HG03066 (cell line): ENCODE data around the gene ABI3.

Experiments used
- ATAC-seq: cut with Tn5 transposase; IDR thresholded peaks from one replicate; pipeline ENCODE4 v1.9.1; 2021; ENCODE audit warnings: low read depth; ENCODE audit not compliant: unreplicated experiment

ABI3 gene

DNA sequence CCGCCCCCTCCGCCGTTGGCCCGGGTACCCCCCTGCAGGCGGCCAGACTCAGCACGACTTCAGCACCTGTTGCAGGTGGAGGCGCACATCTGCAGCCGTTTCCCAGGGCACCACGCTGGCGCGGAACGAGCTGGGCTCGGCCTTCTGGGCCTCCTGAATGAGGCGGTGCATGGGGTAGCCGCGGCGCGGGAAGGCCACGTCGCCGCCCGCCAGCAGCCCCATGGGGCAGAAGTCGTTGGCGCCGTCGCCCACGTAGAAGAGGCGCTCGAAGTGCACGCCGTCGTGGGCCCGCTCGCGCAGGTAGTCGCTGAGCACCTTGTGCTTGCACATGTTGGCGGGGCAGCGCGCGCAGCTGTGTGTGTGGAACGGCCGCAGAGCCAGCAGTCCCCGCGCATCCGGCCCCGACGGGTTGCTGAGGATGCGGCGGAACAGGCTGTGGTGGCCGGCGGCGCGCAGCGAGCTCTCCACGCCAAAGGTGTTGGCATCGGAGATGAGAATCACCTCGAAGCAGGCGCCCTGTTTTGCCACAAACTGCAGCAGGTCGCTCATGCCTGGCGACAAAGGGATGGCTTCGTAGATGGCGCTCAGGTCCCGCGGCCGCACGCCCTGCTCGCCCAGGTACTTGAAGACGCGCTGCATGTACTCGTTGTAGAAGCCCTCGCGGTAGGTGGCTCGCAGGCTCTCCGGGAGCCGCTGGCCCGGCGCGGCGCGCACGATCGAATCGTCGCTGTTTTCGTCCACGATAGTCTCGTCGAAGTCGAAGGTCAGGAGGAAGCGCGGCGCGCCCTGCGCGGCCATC, 13.9 kb downstream of the ABI3 start:
- ATAC-seq: no peak

DNA sequence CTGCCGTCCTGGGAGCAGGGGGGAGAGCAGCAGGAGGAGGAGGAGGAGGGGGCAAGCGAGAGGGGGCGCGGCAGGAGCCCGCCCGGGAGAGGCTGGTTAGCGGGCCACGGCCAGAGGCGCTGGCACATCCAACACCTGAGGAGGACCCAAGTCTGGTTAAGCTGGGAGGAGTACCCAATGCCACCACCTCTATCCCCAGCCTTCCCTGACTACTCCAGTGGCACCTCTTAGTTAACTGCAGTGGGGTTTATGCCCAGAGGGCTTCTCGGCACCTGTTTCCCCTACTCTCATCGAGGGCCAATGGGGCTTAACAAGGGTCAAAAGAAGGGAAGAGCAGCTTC, 14.5 kb downstream of the ABI3 start:
- ATAC-seq: no peak

DNA sequence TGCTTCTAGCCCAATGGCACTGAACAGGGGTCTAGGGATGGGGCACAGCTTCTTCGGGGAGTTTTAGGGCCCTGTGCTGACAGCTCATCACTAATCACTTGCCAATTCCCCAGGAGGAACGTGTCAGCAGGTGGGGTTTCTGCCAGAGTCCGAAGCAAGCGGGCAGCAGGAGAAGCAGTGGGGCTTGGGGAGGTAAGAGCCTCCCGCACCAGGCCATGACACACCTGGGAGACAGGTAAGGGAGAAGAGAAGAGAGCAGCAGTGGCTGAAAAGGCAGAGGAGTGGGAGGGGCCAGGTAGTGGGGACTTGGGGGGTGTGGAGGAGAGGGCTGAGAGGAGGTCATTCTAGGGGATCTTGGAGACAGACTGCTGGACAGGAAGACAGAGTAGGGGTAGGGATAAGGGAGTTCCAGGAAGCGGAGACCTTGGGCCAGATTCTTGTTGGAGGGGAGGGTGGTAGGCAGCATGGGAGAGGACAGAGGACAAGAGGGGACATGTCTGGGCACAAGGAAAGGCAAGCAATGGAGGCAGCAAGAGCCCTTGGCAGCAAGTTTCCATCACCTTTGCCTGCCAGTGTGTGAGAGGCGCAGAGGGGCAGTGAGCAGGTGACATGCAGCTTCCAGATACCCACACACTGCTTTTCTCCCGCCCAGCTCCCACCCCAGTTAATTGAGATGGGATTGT, 15.2 kb downstream of the ABI3 start:
- ATAC-seq: no peak

DNA sequence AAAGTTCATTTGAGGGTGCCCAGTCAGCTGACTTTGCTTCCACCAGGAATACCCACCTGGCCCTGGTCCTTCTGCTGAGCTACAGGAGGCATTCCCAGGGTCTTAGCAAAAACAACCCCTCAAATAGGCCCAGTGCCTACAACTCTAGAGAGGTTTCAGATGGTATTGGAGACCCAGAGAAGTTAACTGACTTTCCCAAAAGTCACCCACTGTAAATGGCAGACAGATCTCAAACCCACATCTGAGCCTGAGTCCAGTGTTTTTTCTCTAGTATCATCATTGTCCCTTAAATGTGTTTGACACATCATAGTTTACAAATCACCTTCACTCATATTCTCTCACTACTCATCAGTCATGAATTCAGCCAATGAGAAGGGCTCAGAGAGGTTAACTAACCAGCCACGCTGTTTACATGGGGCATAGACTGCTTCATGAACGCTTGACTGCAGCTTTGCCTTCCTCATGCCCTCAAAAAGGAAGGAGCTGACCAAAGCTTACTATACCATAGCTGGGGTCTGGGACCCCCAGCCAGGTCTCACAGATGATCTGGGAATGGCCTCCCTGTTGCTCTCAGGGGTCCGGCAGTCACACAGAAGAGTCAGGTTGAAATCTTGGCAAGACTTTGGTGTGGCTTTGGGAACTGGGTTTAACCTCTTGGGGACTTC, 16.4 kb downstream of the ABI3 start:
- no peak for ATAC-seq

DNA sequence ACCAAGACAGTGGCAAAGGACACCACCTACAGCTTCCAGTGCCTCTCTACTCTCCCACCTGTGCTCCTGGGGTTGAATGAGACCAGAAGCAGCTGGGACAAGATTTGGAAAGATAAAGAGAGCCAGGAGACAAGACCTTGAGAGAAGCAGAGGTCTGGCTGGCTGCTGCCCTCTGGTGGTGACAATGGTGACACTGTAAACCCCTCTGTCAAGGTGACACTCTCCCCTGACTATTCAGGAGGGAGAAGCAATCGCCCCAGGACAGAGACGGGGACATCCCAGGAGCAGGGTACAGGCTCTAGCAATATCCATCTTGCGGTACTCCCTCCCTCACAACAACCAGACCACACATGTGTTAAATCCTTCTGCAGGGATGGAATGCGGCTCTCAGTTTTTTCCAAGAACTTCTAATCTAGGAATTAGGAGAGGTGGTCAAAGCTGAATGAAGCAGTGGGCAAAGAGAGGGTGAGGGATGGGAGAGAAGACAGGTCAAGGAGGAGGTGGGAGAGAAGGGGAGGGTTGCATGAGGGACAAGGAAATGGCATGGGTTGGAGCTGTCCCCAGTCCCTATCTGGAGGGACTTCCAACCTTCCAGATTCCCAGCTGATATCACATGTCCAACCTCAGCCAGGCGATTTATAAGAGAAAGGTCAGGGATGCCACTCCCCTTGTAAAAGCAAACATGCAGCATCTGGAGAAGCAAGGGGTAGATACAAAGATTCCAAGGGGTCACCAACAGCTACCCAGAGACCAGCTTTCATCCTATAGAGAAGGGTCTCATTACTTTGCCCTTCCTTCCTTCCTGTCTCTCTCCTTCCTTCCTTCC, 17.1 kb downstream of the ABI3 start:
- no peak for ATAC-seq

DNA sequence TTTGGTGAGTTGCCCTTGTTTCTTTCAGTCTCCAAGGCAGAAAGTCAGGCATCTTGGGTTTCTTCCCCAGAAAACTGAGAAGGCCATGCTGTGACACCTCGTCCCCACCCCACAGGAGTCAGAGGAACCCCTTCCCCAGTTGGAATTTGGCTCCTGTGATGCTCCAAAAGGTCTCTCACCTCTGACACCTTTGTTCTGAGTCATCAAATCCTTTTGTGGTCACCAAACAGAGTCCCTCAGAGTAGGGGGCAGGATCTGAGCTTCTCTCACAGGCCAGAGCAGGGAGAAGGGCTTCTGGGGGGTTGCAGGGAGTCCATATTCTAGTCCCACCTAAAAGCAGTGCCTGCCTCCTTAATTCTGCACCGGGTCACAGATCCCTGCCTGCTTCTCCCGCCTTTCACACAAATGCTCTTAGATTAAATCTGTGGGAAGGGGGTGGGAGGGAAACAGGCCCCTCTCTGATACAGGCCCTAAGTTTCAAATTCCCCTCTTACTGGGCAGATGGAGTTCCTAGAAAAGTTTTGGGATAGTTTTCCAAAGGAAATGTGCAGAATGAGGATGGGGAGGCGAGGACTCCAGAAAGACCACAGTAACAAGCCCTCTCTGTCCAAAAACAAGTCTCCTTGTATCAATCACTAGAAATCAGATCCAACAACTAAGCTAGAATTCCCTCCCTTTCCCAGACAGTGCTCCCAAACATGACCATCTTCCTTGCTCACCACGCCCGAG, 18.7 kb downstream of the ABI3 start:
- no peak for ATAC-seq

DNA sequence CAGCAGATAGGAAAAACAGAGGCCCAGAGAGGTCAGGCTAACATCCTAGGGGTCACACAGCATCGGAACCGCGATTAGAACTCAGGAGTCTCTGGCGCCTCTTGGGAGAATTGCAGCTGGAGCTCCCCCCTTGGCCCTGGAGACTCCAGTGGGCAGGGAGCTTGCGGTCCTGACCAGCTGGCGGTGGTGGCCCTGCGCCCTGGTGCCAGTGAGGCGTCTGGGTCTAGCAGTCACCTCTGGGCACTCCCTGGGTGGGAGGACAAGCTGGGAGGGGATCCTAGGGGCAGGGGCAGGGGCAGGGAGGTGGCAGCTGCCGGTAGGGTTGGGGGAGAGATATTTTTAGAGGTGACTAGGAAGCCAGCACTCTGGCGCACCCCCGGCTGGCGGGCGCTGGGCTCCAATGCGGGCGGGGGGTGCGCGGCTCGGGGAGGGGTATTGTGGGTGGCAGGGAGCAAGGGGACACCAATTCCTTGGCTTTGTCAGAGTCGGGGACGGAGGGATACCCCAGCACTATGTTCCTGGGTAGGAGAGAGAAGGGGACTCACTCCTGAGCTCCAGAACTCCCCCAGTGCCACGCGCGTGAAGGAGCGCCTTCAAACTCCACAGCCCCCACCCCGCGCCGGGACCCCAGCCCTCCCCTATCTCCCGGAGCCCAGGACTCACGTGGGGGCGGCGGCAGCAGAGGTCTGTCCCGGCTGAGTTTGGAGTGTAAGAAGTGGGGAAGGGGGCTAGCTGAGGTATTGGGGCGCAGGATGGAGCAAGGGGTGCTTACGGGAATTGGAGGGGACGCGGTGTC, 19.5 kb downstream of the ABI3 start:
- ATAC-seq: no peak

DNA sequence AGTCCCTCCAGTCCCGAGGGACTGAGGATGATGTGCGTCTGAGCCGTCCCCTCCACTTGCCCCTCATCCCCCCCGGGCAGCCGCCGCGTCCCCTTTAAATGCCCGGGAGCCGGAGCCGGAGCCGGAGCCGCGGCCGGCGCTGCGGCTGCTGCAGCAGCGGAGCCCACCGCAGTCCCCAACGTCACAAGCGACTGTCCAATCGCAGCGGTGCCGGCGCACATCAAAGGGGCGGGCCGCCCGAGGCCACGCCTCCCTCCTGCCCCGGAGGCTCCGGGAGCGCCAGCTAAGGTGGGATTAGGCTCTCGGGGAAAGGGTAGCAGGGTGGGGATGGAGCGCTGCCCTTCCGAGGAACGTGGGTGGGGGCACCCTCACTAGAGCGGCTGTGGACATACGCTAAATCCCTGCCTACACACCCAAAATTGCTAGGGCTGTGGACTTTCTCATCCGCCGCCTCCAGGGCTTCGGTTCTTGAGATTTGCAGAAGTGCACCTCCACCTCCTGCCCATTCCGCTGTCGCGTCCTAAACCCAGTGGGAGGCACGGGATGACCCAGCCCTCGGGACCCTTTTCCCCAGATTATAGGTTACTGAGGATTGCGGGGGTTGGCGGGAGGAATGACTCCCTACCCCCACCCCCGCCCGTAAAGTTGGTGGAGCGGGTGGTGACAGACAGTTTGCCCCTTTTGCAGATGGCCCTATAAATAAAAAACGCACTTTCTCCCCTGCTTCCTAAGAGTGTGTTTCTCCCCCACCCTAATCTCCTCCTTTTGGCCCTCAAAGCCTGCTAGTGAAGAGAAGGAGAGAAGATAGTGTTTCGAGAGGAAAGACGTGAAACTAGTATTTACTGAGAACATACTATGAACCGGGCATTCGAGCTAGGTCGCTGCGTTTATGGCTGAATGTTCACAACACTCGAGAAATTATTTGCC, 20.4 kb downstream of the ABI3 start, which contains the start of gene PHOSPHO1:
PHOSPHO1 (minus strand) TSS at position 152 of the 927 bp plus-strand sequence. CDS start 4,096 bp downstream, outside the sequence.
- ATAC-seq: peak; percentile 87

DNA sequence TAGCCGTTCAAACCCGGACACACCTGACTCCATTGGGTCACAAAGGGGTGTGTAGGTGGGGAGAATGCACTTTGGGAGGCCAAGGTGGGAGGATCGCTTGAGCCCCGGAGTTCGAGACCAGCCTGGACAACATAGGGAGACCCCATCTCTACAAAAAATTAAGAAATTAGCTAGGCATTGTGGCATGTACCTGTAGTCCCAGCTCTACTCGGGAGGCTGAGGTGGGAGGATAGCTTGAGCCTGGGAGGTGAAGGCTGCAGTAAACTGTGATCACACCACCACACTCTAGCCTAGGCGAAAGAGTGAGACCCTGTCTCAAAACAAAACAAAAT, 21.0 kb downstream of the ABI3 start:
- no peak for ATAC-seq

DNA sequence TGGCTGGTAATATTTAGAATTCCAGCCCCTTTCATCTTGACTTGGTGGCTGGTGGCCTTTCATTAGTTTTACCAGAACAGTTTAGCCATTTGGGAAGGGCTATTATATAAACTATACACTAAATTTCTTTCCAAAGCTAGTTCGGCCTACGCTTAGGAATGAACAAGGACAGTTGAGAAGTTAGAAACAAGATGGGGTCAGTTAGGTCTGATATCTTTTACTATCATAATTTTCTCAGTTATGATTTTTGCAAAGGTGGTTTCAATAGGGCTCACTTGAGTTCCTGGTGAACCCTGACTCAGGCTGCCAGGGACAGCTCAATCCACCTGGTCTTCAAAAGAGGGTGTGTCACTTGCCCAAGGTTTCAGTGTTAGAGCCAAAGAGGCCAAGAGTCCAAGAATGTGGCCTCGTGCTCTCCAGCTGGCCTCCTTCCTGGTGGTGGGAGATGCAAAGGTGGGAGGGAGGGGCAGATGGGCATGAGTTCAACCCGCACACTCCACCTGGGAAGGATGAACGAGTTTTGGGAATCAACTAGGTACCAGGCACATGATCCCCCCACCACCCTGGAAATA, 24.1 kb downstream of the ABI3 start:
- ATAC-seq: no peak

DNA sequence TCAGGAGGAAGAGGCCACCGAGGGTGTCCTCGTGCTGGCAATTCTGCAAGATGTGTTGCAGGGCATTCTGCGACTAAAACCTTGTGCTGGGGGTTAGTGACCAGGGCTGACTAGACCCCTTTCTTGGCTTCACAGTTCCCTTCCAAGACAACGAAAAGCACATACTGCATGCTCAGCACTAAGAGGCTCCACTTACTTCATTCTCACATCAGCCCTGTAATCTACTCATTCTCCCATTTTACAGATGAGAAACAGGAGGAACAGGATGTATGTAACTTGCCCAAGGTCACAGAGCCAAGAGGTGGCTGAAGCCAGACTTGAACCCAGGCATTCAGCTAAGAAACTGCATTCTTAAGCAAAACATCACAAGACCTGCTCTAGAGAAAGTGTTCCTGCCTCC, 25.4 kb downstream of the ABI3 start:
- ATAC-seq: no peak

DNA sequence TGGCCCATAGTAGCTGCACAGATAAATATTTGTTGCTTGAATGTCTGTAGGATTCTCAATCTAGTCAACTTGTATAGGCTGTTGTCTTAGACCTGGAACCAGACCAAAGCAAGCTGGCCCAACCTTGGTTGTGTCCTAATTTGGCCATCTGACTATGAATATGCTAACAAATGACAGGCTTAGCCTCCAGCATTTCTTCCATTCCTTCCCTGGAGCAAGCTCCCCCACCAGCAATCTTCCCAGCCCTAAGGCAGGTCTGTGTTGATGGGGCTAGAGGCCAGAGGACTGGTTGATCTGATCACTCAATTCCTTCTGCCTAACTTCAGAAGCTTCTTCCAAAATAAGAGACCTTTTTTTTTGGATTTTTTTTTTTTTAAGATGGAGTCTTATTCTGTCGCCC, 29.5 kb downstream of the ABI3 start:
- ATAC-seq: no peak

DNA sequence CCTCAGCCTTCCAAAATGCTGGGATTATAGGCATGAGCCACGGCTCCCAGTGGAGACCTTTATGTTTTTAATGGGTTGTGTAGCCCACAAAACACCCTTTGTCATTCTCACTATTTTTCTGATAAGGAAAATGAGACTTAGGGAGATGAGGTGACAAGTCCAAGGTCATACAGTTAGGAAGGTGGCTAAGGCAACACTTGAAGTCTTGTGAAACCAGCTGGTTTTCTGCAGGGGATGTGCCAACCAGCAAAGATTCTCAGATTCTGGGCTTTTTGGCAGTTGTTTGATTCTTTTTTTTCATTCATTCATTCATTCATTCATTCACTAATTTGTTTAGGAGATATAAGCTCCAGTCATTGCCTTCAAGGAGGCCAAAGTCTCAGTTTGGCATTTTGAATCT, 30.1 kb downstream of the ABI3 start:
- ATAC-seq: no peak

DNA sequence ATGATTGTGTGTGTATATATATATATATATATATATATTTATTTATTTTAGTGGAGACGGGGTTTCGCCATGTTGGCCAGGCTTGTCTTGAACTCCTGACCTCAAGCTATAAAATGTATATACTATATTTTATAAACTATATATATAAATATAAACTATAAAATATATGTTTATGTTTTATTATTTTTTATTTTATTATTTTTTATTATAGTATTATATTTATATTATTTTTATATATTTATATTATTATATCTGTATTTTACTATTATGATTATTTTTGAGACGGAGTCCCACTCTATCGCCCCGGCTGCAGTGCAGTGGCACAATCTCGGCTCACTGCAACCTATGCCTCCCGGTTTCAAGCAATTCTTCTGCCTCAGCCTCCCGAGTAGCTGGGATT, 30.5 kb downstream of the ABI3 start:
- no peak for ATAC-seq

DNA sequence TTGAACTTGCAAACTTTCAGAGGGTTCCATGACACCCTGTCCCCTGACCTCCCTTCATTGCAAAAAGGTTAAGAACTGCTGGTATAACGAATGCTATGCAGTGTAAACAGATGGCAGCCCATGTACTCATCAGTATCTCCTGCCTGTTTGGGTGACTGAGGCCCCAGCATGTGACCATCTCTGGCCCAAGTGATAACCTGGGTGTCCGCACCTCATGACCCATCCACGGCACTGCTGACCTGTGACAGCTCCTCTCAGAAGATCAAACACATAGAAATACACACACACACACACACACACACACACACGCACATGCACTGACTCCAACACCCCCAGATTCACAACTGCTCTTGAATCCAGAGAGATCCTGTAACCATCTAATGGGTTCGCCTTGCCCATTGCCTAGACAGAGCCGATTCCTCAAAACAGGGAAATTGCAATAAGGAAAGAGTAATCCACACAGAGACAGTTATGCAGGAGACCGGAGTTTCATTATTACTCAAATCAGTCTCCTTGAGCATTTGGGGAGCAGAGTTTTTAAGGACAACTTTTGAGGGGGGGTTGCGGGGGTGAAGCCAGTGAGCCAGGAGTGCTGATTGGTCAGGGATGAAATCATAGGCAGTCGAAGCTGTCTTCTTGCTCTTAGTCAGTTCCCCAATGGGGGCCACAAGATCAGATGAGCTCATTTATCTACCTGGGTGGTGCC, 31.3 kb downstream of the ABI3 start:
- ATAC-seq: no peak

DNA sequence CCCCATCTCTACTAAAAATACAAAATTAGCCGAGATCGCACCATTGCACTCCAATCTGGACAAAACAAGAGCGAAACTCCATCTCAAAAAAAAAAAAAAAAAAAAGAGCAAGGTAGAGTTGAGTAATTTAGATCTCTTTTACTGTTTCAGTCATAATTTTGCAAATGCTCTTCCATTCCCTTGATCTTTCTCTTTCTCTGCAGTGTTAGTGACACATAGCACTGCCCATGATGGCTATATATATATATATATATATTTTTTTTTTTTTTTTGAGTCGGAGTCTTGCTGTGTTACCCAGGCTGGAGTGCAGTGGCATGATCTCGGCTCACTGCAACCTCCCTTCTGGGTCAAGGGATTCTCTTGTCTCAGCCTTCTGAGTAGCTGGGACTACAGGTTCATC, 32.3 kb downstream of the ABI3 start:
- no peak for ATAC-seq

DNA sequence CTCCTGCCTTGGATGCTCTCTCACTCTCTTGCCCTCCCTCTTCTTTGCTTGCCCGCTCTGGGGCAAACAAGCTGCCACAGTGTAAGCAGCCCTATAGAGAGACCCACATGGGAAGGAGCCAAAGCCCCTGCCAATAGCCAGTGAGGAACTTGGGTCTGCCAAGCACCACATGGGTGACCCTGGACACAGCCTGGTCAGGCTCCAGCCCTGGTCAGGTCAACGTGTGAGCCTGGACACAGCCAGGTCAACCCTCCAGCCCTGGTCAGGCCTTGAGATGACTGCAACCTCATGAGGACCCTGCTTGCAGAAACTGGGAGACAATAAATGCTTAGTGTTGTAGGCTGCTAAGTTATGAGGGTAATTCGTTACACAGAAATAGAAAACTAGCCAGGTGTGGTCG, 34.3 kb downstream of the ABI3 start:
- ATAC-seq: no peak

DNA sequence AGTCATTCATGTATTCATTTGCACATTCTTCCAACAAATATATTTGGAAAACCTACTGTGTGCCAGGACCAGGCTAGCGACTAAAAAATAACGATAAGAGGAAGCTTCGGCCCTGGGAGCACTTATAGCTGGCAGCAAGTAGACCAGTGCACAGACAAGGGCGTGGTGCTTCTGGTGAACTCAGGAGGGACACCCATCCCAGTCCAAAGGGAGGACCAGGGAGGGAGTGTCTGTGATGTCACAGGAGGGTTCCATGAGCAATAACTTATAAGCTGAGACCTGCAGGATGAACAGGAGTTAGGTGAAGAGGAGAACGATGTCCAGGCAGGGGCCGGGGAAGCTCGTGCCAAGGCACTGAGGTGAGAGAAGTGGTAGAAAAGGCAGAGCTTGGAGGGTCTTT, 37.4 kb downstream of the ABI3 start:
- ATAC-seq: no peak
